HL-60 (cell line): Measurements from ENCODE around the gene RIOK1.

Source experiments
- DNase-seq, 2 experiments: peaks; one replicate each; pipeline ENCODE4 v3.0.0-alpha.2; 2010 to 2020; ENCODE audit warnings: low read depth in 1 of 2, low spot score in 1 of 2
- H3K27ac ChIP-seq: fragments of 250-450 bp; sonication (Bioruptor Pico); replicated peaks from 2 replicates; pipeline ENCODE4 v1.5.1; 2020; ENCODE audit warnings: mild to moderate bottlenecking, moderate library complexity
- H3K27me3 ChIP-seq: fragments of 250-450 bp; sonication (Bioruptor Pico); 2 replicates; pipeline ENCODE4 v1.5.1; 2021; ENCODE audit warnings: mild to moderate bottlenecking, moderate library complexity; ENCODE audit not compliant: insufficient read depth, poor library complexity, severe bottlenecking
- H3K4me3 ChIP-seq: replicated peaks from 2 replicates; pipeline ENCODE4 v1.5.1; 2011; ENCODE audit warnings: mild to moderate bottlenecking, control low read depth, low read length; ENCODE audit not compliant: insufficient read depth
- GABPA ChIP-seq: IDR thresholded peaks from 2 replicates; pipeline ENCODE4 v1.6.1; 2012; ENCODE audit warnings: low read depth
- POLR2AphosphoS5 ChIP-seq: IDR thresholded peaks from 2 replicates; pipeline ENCODE4 v1.6.1; 2012; ENCODE audit warnings: low read depth
- REST ChIP-seq: IDR thresholded peaks from 2 replicates; pipeline ENCODE4 v1.6.1; 2012; ENCODE audit warnings: low read depth; ENCODE audit not compliant: insufficient replicate concordance
- SPI1 ChIP-seq: IDR thresholded peaks from 2 replicates; pipeline ENCODE4 v1.6.1; 2012; ENCODE audit warnings: low read depth, mild to moderate bottlenecking, borderline replicate concordance
- TF ChIP-seq, protein P1 (sequence below): IDR thresholded peaks from one replicate; pipeline ENCODE4 v1.5.1; 2011; ENCODE audit warnings: low read length, control low read depth, inconsistent platforms; ENCODE audit not compliant: insufficient read depth

The RIOK1 gene

DNA sequence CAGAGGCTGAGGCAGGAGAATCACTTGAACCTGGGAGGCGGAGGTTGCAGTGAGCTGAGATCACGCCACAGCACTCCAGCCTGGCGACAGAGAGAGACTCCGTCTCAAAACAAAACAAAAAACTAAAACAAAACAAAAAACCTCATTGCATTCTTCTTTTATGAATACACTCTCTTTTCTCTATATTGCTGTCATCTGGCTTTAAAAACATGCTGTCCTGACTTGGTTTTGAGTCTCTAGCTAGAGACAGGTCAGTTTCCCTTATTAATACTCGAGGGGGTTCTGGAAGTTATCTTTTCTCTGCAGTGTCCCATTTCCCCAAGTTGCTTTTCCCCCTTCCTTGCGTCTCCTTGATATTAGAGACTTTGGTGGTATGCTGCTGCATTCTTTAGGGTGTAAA, 50.9 kb downstream of the RIOK1 start:
- Histone ChIP-seq H3K4me3 (no peak overlapping the region), H3K27ac (no peak overlapping the region), H3K27me3 (no peaks in the 10 kb centered on the region)
- DNase-seq, result no peak
- no peak for TF ChIP-seq POLR2AphosphoS5
- TF ChIP-seq SPI1, result no peak
- TF ChIP-seq, protein P1, sequence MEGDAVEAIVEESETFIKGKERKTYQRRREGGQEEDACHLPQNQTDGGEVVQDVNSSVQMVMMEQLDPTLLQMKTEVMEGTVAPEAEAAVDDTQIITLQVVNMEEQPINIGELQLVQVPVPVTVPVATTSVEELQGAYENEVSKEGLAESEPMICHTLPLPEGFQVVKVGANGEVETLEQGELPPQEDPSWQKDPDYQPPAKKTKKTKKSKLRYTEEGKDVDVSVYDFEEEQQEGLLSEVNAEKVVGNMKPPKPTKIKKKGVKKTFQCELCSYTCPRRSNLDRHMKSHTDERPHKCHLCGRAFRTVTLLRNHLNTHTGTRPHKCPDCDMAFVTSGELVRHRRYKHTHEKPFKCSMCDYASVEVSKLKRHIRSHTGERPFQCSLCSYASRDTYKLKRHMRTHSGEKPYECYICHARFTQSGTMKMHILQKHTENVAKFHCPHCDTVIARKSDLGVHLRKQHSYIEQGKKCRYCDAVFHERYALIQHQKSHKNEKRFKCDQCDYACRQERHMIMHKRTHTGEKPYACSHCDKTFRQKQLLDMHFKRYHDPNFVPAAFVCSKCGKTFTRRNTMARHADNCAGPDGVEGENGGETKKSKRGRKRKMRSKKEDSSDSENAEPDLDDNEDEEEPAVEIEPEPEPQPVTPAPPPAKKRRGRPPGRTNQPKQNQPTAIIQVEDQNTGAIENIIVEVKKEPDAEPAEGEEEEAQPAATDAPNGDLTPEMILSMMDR, result no peak
- no peak for TF ChIP-seq GABPA
- TF ChIP-seq REST, result no peak

- H3K27me3 ChIP-seq, result no peaks in the 10 kb centered on the region
- no peak overlapping the region for H3K4me3 ChIP-seq
- H3K27ac ChIP-seq, result no peak overlapping the region
- DNase-seq, result no peak
- TF ChIP-seq, protein P1, result no peak
- TF ChIP-seq POLR2AphosphoS5 (no peak), SPI1 (no peak), GABPA (no peak), REST (no peak)
Observed at GRCh38 chr6:7441048-7441775, 51.6 kb downstream of the RIOK1 start.

GRCh38 chr6:7442467-7442866, 52.9 kb downstream of the RIOK1 start:
- TF ChIP-seq SPI1 (no peak), REST (no peak), GABPA (no peak), POLR2AphosphoS5 (no peak)
- TF ChIP-seq, protein P1, result no peak
- H3K27me3 ChIP-seq, result no peaks in the 10 kb centered on the region
- H3K27ac ChIP-seq, result no peak overlapping the region
- no peak for DNase-seq
- H3K4me3 ChIP-seq, result no peak overlapping the region
